Left ventricle myocardium inferior (tissue), 1 donor: ENCODE results near the gene TTLL11. TPM values are rescaled to one million over a fixed set of nuclear protein-coding genes. Genes with fewer than 3 reads are reported as not detected.

Experiments
- DNase-seq: peaks from one replicate; pipeline ENCODE4 v3.0.0-alpha.2; 2020
- H3K27ac ChIP-seq: fragments of 200-600 bp; replicated peaks from 2 replicates; pipeline ENCODE4 v1.8.0; 2021
- H3K27me3 ChIP-seq: fragments of 200-600 bp; 2 replicates; pipeline ENCODE4 v1.8.0; 2021; ENCODE audit warnings: low read depth
- H3K36me3 ChIP-seq: fragments of 200-600 bp; 2 replicates; pipeline ENCODE4 v1.8.0; 2021
- H3K4me1 ChIP-seq: fragments of 200-600 bp; 2 replicates; pipeline ENCODE4 v1.8.0; 2021
- H3K4me3 ChIP-seq: fragments of 200-600 bp; 2 replicates; pipeline ENCODE4 v1.8.0; 2021; ENCODE audit warnings: mild to moderate bottlenecking, moderate library complexity
- H3K9me3 ChIP-seq: fragments of 200-600 bp; replicated peaks from 2 replicates; pipeline ENCODE4 v1.8.0; 2021
- intact Hi-C: fragments of 100-400 bp; cut with micrococcal nuclease; formaldehyde crosslinking; loops from one replicate; pipeline ENCODE4 v1.11.0; 2022
- total RNA-seq: library from RNA; stranded (reverse); fragmentation: NEBNext Ultra II Directional; extraction: Animal tissue kit (Norgen Biotek cat#: 25700); gene quantifications from one replicate; pipeline ENCODE4 v1.2.1, GENCODE V29; 2021
- TF ChIP-seq, protein P1 (sequence below): fragments of 200-600 bp; IDR thresholded peaks from 2 replicates; pipeline ENCODE4 v1.8.0; 2021; ENCODE audit warnings: antibody characterized with exemption, mild to moderate bottlenecking, borderline replicate concordance
- donor health status: DM: no; HTN: yes; CAD: no; lungs with severe emphysema.

Gene TTLL11
- total RNA-seq, 1 donor from 2014 or later, result 7.3 TPM

DNA sequence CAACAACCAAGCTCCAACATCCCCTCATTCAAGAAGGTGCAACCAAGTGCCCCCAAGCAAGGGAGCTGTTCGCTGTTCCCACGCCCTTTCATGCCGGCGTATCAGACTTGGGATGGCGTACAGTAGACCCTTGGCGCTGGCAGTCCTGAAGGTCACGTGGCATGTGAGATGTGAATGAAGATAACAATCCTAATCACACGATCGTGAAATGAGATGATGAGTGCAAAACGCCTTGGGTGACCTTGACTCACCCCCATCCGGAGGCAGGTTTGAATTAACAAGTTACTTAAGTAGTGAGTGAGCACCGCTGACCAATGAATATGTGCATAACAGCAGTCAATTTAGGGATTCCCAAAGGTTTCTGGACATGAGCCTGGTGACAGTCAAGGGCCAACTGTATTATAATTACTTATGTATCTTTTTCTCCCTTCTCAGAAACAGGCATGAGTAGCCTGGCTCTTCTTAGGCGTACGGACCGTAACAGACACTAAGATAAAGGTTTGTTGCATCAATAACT, 150.2 kb downstream of the TTLL11 start:
- Histone ChIP-seq H3K27ac (no peak overlapping the region), H3K27me3 (no peaks in the 10 kb centered on the region), H3K9me3 (no peaks in the 10 kb centered on the region), H3K36me3 (no peaks in the 10 kb centered on the region), H3K4me1 (no peaks in the 10 kb centered on the region), H3K4me3 (no peak overlapping the region)
- intact Hi-C loops, result no loop called here
- DNase-seq, result no peak
- TF ChIP-seq, protein P1, sequence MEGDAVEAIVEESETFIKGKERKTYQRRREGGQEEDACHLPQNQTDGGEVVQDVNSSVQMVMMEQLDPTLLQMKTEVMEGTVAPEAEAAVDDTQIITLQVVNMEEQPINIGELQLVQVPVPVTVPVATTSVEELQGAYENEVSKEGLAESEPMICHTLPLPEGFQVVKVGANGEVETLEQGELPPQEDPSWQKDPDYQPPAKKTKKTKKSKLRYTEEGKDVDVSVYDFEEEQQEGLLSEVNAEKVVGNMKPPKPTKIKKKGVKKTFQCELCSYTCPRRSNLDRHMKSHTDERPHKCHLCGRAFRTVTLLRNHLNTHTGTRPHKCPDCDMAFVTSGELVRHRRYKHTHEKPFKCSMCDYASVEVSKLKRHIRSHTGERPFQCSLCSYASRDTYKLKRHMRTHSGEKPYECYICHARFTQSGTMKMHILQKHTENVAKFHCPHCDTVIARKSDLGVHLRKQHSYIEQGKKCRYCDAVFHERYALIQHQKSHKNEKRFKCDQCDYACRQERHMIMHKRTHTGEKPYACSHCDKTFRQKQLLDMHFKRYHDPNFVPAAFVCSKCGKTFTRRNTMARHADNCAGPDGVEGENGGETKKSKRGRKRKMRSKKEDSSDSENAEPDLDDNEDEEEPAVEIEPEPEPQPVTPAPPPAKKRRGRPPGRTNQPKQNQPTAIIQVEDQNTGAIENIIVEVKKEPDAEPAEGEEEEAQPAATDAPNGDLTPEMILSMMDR, result no peak

DNA sequence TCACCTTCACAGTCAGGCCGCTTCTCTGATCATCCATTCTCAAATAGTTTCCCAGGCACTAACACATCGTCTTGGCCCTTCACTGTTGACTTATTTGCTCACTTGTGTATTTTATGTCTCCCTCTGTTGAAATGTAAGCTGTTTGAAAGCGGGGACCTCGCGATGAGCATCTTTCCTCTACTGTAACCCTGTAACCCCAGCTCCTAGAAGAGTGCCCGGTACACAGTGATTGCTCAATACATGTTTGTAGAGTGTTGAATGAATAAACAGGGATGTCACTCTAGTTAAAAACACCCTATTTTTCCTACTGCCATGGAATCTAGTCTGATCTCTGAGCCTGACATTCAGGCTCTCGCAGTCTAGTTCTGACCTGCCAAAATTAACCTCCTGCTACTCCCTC, 150.8 kb downstream of the TTLL11 start:
- no peaks in the 10 kb centered on the region for H3K9me3 ChIP-seq
- TF ChIP-seq, protein P1, result no peak
- H3K27me3 ChIP-seq, result no peaks in the 10 kb centered on the region
- DNase-seq, result no peak
- no peaks in the 10 kb centered on the region for H3K36me3 ChIP-seq
- intact Hi-C loops, result no loop called here
- no peaks in the 10 kb centered on the region for H3K4me1 ChIP-seq
- H3K4me3 ChIP-seq, result no peak overlapping the region
- no peak overlapping the region for H3K27ac ChIP-seq

DNA sequence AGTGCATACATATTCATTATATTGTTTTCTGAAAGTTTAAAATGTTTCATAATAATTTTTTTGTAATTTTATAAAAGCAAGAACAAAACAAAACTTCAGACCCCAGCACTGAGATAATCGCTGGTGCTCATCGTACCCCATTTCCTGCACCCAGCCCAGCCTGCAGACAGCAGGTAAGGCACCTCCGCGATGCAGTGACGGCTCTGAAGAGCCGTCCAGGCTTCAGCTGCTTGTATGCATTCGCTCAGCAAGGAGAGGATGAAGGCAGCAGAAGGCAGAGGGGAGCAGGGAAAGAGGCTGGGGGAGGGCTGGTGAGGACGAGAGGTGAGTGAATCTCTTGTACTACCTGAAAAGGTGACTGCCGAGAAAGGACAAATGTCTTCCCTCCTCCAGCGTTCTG, 153.5 kb downstream of the TTLL11 start:
- H3K4me1 ChIP-seq, result no peaks in the 10 kb centered on the region
- no peaks in the 10 kb centered on the region for H3K27me3 ChIP-seq
- H3K27ac ChIP-seq, result no peak overlapping the region
- TF ChIP-seq, protein P1, result no peak
- intact Hi-C loops, result no loop called here
- no peak overlapping the region for H3K4me3 ChIP-seq
- no peak for DNase-seq
- H3K36me3 ChIP-seq, result no peaks in the 10 kb centered on the region
- no peaks in the 10 kb centered on the region for H3K9me3 ChIP-seq

DNA sequence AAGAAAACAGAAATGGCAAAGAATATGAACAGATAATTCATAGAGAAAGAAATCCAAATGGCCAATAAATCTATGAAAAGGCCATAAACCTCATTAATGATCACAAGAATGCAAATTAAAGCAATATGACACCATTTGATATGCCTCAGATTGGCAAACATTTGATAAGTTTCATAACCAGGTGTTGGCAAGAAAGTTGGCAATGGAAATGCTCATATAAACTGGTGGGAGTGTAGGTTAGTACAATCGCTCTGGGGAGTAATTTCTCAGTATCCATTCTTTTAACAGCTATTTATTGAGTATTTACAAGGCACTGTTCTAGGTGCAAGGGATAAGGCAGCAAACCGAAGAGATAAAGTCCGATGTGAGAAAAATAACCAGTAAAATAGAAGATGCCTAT, 154.5 kb downstream of the TTLL11 start:
- H3K4me1 ChIP-seq, result no peaks in the 10 kb centered on the region
- no peak for DNase-seq
- intact Hi-C loops, result no loop called here
- H3K27me3 ChIP-seq, result no peaks in the 10 kb centered on the region
- H3K9me3 ChIP-seq, result no peaks in the 10 kb centered on the region
- no peak overlapping the region for H3K27ac ChIP-seq
- H3K4me3 ChIP-seq, result no peak overlapping the region
- TF ChIP-seq, protein P1, result no peak
- no peaks in the 10 kb centered on the region for H3K36me3 ChIP-seq

DNA sequence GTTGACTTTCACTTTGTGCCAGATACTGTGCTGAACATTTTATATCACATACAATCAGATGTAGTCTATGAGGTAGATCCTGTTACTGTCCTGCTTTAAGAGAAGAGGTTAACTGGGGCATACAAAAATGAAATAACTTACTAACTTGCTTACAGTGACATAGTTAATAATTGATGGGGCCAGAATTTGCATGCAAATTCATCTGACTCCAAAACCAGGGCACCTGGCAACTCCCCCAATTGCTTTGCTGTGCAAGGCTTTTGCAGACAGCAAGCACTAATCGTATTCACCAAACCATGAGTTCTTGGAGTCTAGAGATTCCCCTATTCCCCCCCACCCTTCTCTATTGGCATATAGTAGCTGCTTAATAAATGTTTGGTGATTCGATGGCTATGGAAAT, 155.9 kb downstream of the TTLL11 start:
- intact Hi-C loops, result no loop called here
- no peaks in the 10 kb centered on the region for H3K9me3 ChIP-seq
- no peak overlapping the region for H3K27ac ChIP-seq
- TF ChIP-seq, protein P1, result no peak
- H3K36me3 ChIP-seq, result no peaks in the 10 kb centered on the region
- DNase-seq, result no peak
- H3K4me3 ChIP-seq, result no peak overlapping the region
- H3K27me3 ChIP-seq, result no peaks in the 10 kb centered on the region
- no peaks in the 10 kb centered on the region for H3K4me1 ChIP-seq
